Activated CD4-positive, alpha-beta T cell treated with anti-CD3 and anti-CD28 coated beads, Interleukin-2, amount 50 U/mL, for 24 hours (primary cell): ENCODE results near the gene ARHGAP8.
"Not testable (repeated sequence)": the region's sequence is repeated elsewhere in the genome, so short reads cannot be mapped to it uniquely, and the experiment has no call there.

Experiments used
- DNase-seq, 2 donors: peaks; one replicate each; pipeline ENCODE4 v3.0.0-alpha.2; 2020; ENCODE audit warnings: low read depth in 1 of 2, low spot score in 1 of 2

The ARHGAP8 gene

DNA sequence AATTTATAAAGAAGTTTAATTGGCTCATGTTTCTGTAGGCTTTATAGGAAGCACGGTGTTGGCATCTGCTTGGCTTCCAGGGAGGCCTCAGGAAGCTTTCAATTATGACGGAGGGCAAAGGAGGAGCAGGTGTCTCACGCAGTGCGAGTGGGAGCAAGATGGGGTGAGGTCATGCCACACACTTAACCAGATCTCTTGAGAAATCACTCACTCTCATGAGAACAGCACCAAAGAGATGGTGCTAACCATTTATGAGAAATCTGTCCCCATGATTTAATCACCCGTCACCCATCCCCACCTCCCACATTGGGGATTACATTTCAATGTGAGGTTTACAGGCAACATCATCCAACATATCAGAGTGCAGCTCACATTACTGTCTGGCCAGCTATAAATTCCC, 103.5 kb downstream of the ARHGAP8 start:
- DNase-seq = no peak

DNA sequence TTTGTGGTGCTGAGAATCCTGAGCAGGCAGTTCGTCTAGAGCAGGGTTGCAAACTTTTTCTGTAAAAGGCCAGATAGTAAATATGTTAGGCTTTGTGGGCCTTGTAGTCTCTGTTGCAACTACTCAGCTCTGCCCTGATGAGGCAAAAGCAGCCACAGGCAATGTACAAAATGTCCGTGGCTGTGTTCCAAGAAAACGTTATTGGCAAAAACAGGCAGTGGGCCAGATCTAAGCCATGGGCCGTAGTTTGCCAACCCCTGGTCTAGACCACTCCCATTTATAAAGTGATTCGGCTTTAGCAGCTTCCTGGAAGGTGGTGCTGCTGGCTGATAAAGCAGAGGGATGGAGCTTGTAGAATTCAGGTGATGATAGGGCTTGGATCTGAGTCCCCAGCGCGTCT, 106.4 kb downstream of the ARHGAP8 start:
- not testable (repeated sequence) for DNase-seq

DNA sequence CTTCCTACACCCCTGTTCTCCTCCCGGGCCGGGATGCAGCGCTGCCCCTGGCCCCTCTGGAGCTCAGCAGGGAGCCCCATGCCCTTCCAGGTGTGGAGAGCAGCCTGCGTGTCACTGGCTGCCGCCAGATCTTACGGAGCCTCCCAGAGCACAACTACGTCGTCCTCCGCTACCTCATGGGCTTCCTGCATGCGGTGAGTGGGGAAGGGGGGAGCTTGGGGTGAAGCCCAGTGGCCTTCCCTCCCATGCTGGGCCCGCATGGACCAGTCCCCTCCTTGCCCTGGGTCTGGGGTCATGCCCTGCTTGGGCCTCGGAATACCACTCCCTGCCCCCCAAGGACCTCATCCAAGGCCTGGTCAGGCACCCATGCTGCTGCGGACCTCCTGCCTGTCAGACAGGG, 107.3 kb downstream of the ARHGAP8 start:
- DNase-seq = no peak

DNA sequence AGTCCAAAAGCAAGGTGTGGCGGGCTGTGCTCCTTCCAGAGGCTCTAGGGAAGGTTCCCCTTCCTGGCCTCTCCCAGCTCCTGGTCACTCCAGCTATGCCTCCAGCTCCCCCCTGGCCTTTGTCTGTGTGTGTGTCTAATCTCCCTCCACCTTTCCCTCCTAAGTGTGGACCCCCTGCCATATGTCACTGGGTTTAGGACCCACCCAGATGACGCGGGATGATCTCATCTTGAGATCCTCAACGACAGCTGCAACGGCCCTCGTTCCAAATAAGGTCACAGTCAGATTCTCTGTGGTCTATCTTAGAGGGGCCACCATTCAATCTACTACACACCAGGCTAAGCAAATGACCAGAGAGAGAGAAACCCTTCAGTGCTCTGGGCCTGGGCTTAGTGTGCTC, 107.9 kb downstream of the ARHGAP8 start:
- DNase-seq = no peak

DNA sequence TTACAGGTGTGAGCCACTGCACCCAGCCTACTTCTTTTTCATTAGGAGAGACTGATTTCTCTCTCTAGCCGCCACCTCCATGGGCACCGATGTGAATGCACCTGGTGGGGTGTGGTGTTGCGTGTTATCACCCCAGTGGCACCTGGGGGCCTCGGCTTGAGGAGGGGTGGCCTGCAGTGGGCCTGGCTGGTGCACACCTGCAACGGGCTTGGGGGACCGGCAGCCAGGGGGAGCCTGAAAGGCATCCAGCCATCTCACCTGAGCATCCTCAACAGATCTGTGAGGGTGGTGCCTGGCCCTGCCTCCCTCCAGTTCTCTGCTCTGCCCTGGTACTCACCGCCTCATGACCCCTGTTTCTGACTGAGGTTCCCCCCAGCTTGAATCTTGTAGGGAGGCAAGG, 108.9 kb downstream of the ARHGAP8 start:
- no peak for DNase-seq

DNA sequence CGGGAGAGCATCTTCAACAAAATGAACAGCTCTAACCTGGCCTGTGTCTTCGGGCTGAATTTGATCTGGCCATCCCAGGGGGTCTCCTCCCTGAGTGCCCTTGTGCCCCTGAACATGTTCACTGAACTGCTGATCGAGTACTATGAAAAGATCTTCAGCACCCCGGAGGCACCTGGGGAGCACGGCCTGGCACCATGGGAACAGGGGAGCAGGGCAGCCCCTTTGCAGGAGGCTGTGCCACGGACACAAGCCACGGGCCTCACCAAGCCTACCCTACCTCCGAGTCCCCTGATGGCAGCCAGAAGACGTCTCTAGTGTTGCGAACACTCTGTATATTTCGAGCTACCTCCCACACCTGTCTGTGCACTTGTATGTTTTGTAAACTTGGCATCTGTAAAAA, 109.9 kb downstream of the ARHGAP8 start:
- no peak for DNase-seq

DNA sequence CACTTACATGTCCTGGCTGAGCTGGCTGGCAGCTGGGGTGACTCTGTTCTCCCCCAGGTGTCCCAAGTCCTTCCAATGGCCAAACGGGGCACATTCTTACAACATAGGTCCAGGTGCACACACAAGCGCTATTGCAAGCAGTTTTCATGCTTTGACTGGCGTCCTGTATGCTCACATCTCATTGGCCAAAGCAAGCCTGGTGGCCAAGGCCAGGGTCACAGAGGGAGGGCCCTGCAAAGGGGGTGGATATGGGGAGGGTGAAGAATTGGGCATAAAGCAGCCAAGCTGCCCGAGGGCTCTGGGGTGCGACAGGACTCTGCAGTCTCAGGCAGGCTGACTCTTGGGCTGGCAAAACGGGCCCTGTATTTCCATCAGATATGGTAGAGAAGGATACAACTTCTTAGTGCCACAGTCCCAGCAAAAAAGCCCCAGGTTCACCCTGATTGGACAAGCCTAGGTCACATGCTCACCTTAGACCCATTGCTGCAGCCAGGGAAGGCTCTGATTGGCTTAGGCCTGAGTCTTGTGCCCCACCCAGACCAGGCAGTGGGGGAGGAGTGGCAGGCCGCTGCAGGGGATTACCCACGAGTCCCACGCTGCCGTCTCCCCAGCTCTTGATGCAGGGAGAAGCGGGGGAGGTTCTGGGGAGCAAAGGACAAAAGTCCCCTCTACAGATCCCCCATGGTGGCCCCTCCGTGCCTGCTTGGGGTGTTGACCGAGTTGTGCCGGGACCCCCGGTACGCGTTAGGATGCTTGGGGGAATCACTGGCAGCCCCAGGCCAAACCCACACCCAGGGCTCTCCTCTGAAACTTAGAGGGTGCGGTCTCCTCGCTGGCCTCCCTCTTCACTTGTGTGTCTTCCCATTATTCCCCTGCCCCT, 110.8 kb downstream of the ARHGAP8 start:
- no peak for DNase-seq

DNA sequence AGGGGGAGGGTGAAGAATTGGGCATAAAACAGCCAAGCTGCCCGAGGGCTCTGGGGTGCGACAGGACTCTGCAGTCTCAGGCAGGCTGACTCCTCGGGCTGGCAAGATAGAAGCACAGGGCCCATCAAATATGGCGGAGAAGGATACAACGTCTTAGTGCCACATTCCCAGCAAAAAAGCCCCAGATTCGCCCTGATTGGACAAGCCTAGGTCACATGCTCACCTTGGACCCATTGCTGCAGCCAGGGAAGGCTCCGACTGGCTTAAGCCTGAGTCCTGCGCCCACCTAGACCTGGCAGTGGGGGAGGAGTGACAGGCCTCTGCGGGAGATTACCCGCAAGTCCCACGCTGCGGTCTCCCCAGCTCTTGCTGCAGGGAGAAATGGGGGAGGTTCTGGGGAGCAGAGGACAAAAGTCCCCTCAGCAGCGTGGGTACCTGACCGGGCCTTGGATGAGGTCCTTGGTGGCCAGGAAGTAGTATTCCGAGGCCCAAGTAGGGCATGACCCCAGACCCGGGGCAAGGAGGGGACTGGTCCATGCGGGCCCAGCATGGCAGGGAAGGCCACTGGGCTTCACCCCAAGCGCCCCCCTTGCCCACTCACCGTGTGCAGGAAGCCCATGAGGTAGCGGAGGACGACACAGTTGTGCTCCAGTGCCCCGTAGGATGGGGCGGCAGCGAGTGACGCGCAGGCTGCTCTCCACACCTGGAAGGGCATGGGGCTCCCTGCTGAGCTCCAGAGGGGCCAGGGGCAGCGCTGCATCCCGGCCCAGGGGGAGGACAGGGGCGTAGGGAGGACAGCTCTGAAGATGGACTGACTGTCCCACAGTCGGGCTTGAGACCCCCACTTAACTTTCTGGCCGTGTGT, 113.0 kb downstream of the ARHGAP8 start:
- no peak for DNase-seq

DNA sequence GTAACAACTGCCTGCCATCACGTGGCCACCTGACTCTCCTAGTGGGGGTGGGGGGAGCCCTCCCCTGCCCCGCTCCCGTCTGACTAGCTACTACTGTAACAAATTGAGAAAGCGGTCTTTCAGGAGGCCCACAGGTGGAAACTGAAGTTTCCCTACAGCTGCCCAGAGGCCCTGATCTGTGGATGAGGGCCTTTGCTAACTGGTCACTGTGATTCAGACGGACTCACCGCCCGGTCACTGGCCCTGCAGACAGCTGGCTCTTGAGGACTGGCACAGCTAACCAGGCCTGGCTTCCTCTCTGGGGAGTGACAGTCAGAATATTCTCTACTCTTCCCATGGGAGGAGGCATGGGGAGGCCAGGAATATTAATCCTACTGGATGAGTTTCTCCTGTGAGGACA, 116.8 kb downstream of the ARHGAP8 start:
- DNase-seq = no peak

DNA sequence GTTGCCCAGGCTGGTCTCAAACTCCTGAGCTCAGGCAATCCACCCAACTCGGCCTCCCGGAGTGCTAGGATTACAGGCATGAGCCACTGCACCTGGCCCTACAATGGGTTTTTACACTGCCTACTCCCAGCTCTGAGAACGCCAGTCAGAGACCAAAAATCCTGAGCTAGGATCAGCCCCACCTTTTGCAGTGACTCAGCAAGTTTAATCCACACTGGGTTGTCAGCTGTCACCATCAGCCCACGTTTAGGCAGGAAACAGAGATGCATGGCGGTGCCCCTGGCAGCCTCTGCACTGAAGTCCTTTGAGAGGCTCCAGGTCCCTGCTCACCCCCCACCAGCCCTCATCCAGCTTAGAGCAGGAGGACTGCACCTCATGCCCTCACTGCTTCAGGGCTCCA, 117.6 kb downstream of the ARHGAP8 start:
- no peak for DNase-seq

DNA sequence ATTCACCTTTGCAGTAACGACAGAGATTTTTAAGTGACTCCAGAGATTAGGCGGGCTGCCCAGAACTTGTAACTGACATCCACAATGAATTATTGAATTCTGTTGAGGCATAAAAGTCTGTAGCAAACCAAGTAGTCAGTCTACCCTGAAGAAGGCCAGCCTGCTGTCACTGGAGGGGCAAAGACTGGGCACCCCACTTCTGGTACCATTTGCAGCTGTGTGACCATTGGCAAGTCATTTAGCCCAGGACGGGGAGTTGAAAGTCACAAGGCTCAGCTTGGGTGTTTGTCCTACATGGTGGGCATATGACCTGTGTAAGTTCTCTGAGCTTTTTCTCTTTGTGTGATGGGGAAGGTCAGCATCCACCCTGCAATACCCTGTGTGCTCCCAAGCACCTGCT, 119.4 kb downstream of the ARHGAP8 start:
- no peak for DNase-seq

DNA sequence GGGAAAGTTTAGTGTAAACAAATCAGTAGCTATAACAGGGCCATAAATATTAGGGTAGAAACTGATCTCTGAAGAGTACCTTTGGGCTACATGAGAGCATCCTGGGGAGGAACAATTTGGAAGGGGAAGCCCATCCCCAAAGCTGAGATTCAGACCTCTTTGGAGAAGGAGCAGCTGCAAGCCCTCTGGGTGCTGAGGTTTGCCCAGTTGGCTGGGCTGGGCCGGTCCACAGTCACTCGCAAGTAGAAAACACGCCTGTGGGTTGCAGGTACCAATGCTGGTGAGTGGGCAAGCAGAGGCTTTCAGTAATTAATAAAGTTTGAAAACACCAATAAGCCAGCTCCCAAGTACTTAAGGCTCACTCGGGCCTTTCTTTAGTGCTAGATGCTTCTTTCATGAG, 124.5 kb downstream of the ARHGAP8 start:
- DNase-seq = no peak

DNA sequence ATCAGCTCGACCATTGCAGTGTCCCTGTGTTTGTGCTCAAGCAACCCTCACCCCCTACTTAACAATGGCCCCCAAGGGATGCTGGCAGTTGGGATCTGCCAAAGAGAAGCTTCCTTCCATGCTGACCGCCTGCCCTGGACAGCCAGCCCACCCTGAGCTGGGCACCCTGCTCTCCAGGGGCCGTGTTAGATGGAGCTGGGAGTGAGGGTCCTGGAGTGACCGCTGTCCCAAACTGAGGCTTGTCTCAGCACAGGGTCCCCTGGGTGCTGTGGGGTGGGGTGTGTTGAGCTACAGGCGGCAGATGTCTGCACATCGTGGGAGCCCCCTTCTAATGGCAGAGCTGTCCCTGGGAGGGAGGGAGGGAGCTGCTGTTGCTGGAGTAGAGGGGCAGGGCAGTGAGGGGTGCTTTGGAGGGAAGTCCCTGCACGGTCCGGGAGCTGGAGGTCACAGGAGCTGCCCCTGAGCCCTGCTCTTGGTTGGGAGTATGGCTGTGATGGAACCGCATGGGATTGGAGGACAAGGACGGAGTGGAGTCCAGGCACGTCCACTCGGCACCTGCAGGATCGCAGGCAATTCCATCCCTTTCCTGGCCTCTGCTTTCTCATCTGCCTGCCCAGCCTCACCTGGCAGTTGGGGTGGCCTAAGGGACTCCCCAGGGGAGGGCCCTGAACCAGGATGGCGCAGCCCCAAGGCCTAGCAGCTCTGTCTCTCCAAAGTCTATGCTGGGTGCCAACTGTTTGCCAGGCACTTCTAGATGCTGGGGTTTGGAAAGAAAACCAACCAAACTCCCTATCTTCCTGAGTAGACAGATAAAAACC, 126.3 kb downstream of the ARHGAP8 start:
- DNase-seq = no peak

DNA sequence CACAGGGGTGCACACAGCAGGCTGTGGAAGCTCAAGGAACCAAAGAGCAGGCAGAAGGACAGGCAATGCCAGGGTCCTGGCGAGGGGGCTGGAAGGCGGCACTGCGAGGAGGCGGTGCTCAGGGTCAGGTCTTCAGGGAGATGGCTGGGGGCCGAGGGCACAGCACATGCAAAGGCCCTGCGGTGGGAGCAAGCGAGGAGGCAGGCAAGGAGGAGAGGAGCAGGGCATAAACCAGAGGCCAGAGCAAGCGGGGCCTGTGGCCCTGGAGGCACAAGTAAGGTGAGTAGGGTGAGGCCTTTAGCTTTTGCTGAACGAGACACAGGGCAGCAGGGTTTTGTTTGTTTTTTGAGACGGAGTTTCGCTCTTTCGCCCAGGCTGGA, 126.9 kb downstream of the ARHGAP8 start:
- DNase-seq = no peak

DNA sequence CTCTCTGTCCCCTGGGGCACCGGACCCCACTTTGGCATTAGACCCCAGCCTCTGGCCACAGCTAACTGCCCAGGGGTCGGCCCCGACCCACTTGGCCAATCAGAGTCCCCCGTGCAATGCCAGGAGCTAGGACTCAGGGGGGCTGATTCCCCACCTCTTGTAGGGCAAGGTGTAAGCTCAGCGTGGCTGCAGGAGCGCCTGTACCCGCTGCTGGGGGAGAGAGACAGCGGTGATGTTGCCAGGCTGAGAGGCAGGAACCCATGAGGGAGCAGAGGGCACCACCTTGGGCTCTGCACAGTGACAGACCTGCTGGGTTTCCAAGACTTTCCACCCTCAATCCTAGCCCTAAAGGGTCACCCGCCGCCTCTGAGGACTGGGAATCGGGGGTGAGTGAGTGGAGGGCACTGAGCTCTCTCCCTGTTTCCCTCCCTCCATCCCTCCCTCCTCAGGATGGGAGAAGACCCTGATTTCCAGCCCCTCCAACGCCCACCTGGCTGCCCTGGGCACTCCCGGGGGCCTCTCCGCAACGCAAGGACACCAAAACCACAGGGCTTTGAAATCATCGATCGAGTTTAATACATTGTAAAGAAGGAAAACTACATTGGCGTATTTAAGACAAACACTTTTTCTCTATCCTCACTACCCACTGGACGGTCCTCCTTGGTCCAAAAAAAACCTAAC, 128.4 kb downstream of the ARHGAP8 start:
- no peak for DNase-seq

DNA sequence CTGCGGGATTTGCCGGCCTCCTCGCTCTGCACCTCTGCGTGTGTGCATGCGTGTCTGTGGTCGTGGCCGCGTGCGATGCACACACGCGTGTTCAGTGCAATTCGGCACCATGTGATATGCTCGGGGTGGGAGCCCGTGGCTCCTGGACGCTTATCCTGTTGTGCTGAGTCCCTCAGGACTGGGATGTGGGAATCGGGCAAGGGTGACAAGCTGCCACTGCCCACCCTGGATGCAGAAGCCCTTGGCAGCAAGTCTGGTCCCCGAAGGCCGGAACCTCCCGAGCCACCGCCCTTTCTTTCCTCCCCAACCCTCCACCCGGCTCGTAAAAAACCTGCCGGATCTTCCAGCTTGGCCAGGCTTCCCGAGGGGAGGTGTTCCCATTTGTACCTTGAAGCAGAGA, 129.2 kb downstream of the ARHGAP8 start:
- no peak for DNase-seq

DNA sequence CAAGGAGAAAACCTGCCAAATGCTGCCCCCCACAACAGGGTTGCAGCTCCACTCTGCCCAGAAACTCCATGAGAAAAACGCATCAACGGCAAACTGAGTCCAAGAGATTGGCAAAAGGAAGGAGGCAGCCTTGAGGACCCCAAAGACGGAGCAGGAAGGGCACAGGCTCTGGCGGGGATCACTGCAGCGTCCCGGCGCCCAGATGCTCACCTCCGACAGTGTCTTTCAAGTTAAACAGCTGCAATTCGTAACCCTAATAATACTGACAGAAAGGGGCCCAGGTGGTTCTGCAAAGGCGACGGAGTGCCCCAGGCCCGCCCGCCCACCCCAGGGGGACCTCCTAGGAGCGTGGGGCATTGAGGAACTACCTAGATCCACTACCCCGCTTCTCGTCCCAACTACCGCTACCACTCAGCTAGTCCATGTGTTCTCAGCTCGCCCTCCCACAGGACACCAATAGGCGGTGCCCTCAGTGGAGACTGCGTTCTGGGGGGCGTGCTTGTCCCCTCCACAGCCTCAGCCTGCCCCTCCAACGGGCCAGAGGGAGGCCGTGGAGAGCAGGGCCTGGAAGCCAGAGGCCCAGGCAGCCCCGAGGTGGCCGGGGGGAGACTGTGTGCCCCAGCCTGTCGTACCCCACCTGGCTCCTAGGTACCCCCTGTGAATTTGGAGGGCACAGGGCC, 130.0 kb downstream of the ARHGAP8 start:
- DNase-seq = no peak

DNA sequence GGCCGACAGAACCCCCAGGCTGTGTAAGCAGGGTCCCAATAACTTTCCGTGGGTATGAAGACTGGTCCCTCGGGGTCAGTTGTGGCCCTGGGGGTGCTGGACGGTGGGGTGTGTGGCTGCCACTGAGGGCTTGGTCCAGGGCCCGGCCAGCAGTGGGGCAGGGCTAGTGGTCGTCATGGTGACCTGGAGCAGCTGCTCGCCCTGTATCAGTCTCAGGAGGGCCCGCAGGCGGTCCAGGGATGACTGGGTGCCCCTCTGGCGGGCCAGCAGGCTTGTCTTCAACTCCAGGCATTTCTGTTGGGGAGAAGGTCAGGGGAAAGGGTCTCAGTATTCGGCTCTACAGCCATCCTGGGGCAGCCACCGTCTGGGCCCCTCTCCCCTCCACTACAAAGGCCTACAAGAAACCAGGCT, 130.6 kb downstream of the ARHGAP8 start:
- DNase-seq = no peak

DNA sequence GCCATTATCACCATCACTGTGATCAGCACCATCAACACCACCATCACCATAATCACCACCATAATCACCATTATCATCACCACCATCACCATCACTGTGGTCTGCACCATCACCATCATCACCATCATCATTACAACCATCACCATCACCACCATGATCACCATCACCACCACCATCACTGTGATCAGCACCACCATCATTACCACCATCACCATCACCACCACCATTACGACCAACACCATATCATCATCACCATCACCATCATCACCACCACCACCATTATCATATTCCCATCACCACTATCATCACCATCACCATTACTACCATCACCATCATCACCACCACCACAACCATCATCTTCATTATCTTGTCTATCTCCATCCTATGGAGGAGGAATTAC, 132.2 kb downstream of the ARHGAP8 start:
- DNase-seq = no peak
